ENCODE data around the gene ANXA7.
"Not testable (repeated sequence)": the region's sequence is repeated elsewhere in the genome, so short reads cannot be mapped to it uniquely, and the experiment has no call there.

Gene ANXA7

DNA sequence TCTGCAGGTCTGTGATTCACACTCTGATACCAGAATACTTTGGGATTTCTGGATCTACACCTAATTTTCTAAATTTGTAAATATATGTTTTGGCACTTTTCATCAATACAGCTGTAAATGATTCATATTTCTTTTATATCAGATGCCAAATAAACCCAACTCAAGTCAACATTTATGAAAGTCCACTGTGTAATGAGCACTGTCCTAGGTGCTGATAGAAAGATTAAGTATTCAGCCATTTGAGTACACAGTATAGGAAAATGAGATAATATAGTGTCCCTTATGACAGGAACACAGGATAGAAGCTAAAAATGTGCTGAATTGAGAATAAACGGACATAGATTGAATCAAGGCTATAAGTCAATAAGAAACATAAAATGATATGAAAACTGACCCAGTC lies 6.4 kb downstream of the ANXA7 start:
- no peak for DNase-seq

DNA sequence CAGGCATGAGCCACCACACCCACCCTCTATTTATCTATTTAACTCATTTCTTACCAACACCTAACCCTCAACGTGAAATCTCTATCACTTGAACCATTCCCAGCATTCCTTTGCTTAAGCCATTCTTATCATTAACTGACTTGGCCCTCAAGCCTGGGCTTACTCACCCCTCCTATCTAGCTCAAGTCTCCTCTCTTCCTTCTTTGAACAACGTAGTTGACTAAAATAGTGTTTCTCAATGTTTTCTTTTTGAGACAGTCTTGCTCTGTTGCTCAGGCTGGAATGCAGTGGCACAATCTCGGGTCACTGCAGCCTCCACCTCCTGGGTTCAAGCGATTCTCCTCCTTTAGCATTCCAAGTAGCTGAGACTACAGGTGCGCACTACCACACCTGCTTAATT lies 7.0 kb downstream of the ANXA7 start:
- DNase-seq: no peak

DNA sequence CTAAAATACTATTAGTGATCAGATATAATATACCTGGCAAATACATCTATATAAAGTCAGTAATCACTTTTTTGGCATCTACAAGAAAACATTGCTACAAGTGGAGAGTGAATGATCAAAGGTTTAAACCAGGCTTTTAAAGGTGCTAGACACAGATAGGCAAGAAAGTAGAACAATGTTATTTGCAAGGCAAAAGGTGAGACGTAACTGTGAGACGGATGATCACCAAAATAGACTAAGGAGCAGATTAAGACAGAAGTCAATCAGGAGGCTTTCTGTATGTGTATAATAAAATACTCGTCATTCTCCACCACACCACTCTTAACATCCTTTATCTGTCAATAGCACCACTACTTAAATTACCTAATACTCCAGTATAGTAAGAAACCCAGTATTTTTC lies 8.3 kb downstream of the ANXA7 start:
- no peak for DNase-seq

DNA sequence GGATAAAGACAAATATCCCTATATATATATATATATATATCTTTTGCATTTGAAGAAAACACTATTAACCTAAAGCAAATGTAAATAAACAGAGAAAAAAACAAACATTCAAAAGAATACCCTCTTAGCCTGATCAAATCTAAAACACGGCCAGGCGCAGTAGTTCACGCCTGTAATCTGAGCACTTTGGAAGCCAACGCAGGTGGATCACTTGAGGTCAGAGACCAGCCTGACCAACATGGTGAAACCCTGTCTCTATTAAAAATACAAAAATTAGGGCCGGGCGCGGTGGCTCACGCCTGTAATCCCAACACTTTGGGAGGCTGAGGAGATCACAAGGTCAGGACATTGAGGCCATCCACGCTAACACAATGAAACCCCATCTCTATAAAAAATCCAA lies 9.2 kb downstream of the ANXA7 start:
- DNase-seq: no peak

DNA sequence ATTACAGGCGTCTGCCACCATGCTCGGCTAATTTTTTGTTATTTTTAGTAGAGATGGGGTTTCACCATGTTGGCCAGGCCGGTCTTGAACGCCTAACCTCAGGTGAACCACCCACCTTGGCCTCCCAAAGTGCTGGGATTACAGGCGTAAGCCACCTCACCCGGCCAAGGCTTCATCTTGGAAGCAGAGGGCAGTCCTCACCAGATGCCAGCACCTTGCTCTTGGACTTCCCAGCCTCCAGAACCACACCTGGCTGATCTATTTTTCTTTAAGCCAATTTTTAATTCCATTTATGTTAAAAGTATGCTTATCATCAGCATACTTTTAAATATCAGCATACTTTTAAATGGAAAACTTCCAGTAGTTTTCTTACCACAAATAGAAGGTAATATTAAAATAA lies 12.2 kb downstream of the ANXA7 start:
- DNase-seq: no peak

DNA sequence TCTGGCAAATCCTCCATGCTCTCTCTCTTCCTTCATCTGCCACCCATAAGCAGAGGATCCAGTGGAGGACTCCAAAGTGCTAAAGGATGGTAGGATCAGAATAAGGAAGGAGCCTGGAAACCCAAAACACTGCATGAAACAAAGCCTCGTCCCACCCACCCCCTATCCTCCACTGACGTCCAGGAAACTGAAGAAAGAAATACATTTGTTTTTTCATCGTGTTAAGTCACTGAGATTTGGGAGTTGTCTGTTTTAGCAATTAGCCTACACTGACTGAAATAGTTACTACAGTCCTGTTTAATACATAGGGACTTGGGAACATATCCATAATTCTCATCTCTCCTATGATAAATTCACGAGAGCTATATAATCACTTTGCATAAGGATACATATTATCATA lies 14.8 kb downstream of the ANXA7 start:
- no peak for DNase-seq

DNA sequence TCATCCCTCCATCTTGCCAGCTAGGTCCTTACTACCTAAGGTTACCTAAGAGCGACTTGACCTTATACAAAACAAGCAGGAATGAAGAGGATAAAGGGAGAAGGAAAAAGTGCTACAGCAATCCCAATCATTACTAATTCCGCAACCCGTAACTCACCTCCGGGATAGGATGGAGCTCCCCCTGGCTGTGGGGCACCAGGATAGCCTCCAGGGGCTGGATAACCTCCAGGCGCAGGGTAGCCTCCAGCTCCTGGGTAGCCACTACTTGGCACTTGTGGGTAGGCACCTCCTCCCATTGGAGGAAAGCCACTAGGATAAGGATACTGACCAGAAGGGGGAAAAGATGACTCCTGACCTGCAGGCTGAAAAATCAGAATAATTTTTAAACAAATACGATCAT lies 15.8 kb downstream of the ANXA7 start:
- DNase-seq: no peak

DNA sequence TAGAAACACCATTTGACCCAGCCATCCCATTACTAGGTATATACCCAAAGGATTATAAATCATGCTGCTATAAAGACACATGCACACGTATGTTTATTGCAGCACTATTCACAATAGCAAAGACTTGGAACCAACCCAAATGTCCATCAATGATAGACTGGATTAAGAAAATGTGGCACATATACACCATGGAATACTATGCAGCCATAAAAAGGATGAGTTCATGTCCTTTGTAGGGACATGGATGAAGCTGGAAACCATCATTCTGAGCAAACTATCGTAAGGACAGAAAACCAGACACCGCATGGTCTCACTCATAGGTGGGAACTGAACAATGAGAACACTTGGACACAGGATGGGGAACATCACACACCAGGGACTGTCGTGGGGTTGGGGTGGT lies 19.5 kb downstream of the ANXA7 start:
- DNase-seq: not testable (repeated sequence)

DNA sequence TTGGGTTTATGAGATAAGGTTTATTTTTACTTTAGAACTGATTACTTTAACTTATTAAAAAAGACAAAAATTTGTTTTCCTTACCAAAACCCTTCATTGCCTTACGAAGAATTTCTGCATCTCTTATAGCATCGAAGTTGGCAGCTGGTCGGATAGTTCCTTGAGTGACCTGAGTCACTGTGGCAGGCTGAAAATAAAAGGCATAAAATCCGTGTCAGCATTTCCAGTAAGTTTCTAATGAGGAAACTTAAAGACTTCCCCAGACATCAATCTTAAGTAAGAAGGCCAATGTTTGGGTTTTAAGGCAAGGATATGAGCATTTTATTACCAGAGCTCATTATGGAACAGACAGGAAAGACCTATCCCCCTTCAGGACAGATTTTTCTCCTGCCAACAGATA lies 25.6 kb downstream of the ANXA7 start:
- no peak for DNase-seq

DNA sequence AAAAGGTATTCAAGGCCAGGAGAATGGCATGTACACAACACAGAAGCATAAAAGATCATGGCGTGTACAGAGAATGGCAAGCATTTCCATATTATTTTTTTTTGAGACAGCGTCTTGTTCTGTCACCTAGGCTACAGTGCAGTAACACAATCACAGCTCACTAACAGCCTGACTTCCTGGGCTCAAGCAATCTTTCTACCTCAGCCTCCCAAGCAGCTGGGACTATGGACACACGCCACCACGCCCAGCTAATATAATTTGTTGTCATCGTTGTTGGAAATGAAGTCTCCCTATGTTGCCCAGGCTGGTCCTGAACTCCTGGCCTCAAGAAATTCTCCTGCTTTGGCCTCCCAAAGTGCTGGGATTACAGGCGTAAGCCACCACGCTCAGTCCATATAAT lies 27.3 kb downstream of the ANXA7 start:
- no peak for DNase-seq

DNA sequence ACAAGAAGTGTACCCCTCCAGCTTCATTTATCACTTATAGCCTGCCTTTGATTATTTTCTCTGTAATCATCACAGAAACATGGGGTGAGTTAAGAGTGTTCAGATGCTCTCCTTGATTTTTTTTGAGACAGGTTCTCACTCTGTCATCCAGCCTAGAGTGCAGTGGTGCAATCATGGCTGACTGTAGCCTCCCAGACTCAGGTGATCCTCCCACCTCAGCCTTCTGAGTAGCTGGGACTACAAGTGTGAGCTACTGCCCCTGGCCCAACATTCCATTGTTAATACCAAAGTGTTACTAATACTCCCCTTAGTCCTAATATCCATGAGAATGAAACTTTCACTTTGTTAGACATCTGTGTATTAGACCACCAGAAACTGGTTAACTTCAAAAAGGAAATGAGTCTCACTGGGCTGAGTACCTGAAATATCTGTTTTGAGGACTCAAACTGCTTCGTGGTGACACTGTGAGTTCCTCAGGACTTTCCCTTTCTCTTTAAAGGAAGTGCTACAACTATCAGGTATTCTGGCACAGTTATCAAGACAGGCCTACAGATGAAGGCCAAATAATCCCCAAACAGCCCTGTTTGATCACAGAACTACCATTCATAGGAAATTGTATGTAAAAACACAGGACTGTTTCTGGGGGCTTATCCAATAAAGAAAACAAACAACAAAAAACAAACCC lies 34.7 kb downstream of the ANXA7 start:
- DNase-seq: no peak

DNA sequence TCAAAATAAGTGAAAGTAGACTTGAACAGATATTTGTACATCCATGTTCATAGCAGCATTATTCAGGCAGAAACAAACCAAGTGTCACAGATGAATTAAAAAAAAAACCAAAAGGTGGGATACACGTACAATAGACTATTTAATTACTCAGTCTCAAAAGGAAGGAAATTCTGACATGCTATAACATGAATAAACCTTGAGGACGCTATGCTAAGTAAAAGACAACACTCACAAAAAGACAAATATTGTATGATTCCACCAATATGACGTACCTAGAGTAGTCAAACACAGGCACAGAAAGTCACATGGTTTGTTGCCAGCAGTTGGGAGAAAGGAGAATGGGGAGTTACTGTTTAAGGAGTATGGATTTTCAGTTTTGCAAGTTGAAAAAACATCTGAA lies 37.2 kb downstream of the ANXA7 start:
- DNase-seq: no peak

DNA sequence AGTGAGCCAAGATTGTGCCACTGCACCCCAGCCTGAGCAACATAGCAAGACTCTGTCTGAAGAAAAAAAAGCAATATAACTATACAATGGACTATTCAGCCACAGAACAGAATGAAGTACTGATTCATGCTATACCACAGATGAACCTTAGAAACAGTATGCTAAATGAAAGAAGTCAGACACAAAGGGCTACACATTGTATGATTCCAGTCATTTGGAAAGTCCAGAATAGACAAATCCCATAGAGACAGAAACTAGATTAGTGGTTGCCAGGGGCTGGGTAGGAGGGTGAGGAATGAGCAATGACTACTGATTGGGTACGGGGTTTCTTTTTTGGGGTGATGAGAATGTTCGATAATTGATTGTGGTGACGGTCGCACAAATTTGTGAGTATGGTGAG lies 45.6 kb downstream of the ANXA7 start:
- no peak for DNase-seq

DNA sequence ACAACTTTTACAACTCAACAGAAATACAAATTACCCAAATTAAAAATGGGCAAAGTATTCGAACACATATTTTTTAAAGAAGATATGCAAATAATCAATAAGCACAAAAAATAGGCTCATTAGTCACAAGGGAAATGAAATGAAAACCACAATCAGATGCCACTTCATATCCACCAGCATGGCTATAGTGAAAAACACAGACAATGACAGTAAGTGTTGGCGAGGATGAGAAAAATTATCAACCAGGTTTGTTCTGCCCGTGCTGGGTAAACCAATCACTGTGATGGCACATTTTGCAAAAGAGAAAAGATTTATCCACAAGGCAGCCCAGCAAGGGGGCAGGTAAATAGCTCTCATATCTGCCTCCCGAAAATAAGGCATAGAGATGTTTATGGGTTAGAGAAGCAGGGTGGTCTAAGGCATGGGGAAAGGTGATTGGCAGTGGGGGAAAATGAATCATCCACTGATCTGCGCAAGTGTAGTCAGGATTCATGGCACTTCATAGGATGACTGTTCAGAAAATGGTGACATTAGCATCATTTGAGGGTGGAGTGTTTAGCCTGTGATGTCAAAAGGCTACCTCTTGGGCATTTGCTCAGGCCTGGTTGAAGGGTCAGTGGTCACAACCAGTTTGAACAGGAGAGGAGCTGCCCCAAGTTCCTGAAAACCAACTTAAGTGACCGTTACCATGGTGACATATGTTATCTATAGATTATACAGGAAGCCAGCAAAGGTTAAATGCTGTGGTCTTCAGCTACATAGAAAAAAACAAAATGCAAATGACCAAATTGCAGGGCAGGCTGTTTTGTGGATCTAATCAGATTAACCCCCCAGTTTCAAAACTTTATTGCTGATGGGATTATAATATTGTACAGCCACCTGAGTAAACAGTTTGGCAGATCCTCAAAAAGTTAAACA lies 47.2 kb downstream of the ANXA7 start:
- no peak for DNase-seq

DNA sequence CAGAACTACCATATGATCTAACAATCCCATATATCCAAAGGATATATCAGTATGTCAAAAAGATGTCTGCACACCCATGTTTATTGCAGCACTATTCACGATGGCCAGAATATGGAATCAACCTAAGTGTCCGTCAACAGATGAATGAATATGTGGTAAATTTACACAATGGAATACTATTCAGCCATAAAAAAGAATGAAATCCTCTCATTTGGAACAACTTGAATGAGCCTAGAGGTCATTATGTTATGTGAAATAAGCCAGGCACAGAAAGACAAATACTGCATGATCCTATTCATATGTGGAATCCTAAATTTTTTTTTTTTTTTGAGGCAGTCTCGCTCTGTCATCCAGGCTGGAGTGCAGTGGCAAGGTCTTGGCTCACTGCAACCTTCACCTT lies 48.9 kb downstream of the ANXA7 start:
- no peak for DNase-seq

DNA sequence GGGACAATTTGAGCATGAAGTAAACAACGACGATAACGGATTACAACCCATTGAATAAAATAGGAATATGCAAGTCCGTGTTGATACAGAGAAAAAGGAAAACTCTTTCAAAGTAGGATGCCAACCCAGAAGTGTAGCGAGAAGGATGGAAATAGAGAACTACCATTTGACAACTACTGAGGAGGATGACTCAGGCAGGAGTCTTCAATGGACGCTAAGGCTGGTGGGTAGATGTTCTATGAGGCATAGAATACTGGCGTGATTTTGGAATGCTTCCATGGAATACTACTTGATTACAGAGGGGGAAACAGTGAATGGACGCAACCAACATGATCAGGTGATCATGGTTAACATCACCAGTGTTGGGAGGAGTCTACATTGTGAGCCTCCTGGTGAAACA lies 54.4 kb downstream of the ANXA7 start:
- DNase-seq: no peak

DNA sequence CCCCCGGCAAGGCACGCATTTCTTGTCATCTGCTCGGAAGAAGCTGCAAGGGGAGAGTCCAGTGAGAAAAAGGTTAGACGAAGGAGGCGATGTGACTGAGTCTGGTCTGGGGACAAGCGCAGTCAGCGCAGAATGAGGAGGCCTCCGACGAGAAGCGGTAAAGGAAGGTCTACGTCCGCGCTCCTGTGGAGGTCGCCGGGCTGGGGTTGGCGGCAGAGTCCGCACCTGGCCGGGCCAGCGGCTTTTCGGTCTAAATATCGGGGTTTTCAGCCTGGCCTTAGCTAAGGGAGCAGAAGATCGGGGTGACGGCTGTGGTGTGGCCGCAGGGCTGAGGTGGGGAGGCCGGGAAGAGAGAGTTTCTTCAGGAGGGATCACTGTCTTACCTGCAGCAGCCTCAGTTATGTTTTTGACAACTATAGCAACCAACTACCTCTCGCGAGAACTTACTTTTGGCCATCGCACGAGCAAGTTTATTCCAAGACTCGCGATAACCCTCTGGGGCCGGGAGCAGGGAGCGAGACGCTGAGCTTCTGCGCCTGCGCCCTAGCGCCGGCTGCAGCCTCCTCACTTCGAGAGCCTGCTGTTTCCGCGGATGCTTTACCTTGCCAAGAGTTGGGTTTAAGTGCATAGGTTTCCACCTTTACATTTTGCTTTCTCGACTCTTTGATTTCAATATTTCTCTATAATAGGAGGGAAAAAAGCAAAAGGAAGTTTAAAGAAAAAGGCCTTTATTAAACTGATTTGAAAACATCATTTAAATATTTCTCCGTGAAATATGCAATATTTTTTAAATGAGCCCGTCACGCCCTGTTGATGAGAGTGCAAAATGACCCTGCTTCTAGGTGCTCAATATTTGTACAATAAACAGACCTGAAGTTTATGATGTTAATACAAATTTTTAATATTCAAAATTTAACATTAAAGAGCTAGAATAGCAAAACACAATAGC lies 55.3 kb downstream of the ANXA7 start, which contains the start of gene CFAP70:
Gene CFAP70, minus strand, starts transcription at position 534 of the 949 bp plus-strand sequence. CDS start 4,068 bp downstream, outside the sequence.
- peak; percentile 84 for DNase-seq

DNA sequence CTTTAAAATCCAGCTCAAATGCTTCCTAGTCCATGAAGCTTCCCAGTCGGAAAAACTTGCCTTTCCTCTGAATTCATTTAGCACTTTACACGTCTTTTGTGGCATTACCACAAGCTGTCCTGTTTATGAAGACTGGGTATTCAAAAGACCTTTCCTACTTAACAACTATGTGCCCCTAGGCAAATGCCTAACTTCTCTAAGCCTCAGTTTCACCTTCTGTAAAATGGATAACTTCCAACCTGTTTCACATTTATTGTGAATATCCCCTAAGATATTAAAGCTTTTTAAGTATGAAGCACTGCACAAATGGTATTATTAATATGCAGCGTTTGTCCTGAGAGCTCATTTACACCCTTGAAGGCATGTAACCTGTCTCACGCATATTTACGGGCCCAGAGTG lies 56.0 kb downstream of the ANXA7 start:
- no peak for DNase-seq

DNA sequence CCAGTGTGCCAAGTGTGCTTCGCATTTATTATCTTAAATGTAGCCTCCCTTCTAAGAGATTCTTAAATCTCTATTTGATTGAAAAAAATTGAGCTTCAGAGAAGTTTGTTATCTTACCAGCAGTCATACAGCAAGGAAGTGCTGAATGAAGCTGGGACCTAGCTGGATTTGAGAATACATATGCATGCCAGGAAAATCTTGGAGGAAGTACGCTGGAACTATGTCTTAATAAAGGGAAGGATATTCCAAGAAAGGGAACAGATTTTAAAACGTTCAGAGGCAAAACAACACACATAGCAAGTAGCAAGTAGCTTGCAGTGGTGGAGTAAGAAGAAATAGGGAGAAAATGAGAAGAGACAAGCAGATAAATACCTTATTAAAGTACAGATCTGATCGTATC lies 56.7 kb downstream of the ANXA7 start:
- no peak for DNase-seq

DNA sequence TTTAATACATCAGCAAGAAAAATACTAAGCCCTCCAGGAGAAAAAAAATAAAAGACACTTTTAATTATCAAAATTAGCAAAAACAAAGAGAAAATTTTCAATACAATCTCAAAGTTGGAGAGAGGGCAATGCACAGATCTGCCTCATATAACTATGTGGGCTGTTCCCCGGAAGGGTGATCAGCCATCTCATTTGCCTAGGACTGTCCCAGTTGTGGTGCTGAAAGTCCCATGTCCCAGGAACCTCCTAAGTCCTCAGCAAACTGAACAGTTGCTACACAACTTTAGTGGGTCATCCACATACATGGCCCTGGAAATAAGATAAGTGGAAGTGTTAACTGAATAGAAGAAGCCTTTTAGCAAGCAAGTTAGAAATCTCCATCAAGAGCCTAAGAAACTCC lies 69.6 kb downstream of the ANXA7 start:
- DNase-seq: no peak

DNA sequence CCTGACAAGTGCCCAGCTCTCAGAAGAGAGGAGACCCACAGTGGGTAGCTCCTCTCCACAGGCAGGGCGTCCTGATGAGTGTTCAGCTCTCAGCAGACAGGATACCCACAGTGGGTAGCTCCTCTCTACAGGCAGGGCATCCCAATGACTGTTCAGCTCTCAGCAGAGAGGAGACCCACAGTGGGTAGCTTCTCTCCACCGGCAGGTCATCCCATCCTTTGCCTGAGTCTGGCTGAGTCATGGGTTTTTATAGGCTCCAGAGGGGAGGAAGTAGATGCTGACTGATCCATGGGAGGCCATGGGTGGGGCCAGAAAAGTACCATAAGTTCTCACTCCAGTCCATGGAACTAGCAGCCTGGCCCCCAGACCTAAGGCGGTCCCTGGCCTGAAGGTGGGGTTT lies 73.7 kb downstream of the ANXA7 start:
- no peak for DNase-seq

DNA sequence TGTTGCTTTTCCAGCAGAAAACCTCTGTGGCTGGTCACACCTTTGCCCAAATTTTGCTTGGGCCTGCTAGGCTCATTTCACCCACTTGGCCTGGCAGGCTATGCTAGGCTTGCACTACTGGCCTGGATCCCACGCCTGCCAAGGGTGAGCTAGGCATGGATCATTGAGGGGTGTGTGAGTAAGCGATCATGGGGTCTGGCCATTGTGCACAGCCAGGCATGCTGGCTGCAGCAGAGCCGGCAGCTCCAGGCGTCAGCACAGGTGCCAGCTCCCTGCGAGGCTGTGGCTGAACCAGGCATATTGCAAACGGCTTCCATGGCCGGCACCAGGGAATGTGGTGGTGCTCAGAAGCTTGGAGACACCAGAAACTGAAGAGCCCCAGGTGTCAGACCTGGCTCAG lies 74.4 kb downstream of the ANXA7 start:
- DNase-seq: no peak

DNA sequence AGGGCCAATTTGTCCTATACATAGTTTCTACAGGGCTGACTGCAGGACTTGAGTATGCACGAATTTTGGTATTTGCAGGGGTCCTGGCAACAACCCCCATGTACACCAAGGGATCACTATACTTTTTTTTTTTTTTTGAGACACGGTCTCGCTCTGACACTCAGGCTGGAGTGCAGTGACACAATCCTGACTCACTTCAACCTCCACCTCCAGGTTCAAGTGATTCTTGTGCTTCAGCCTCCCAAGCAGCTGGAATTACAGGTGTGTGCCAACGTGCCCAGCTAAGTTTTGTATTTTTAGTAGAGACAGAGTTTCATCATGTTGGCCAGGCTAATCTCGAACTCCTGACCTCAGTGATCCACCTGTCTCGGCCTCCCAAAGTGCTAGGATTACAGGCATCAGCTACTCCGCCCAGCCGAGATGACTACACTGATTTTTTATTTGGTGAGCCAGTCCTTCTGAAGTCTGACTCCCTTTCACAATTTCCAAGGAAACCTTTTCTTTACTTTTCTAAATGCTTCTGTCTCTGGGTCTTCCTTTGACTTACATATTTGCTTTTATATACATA lies 75.0 kb downstream of the ANXA7 start:
- no peak for DNase-seq

Data from NCI-H446 treated with DMSO at 0.1 percent for 48 hours (cell line).